K562 (cell line): ENCODE measurements around the gene ATP6V0A4. TPM values are rescaled to one million over a fixed set of nuclear protein-coding genes. Genes with fewer than 3 reads are reported as not detected.

ENCODE experiments used
- ATAC-seq: fragments of 200-7000 bp; cut with Tn5 transposase; 3 replicates; pipeline ENCODE4 v1.9.1; 2020; ENCODE audit warnings: moderate library complexity
- BruUV-seq: library from RNA; stranded (reverse); fragments of 400-500 nt; replicated peaks from 2 replicates; lab custom pipeline; 2021; lab: Mats Ljungman, UMichigan
- CTCF ChIA-PET: fragments of 300-600 bp; formaldehyde crosslinking; extraction: SDS; loops from one replicate; lab custom pipeline; 2021; ENCODE audit warnings: low intra/inter-chr PET ratio; lab: Yijun Ruan, JAX
- POLR2A ChIA-PET: fragments of 300-600, 350-650 bp; sonication (Branson Sonifier 250); formaldehyde crosslinking; extraction: SDS; loops from one replicate; lab custom pipeline; 2021; ENCODE audit warnings: antibody characterized with exemption, inconsistent platforms; lab: Yijun Ruan, JAX
- DNase-seq, 4 experiments: peaks; one replicate each; pipeline versions ENCODE4 v3.0.0 to v3.0.0-alpha.2; 2011 to 2018; ENCODE audit warnings: low spot score in 3 of 4, mixed read lengths in 3 of 4; ENCODE audit errors: extremely low read depth in 1 of 4
- FAIRE-seq: peaks from 2 replicates; lab custom pipeline; 2011; peaks lifted over from hg19 to GRCh38; lab: Jason Lieb, UNC
- H2AFZ ChIP-seq: 2 replicates; pipeline ENCODE4 v1.6.0; 2011; ENCODE audit warnings: low read depth, low read length, control low read depth, inconsistent platforms
- H3K27ac ChIP-seq: fragments of 200-600 bp; 3 replicates; pipeline ENCODE4 v1.8.0; 2011; ENCODE audit warnings: low read depth, mild to moderate bottlenecking, control low read depth, inconsistent platforms, low read length, moderate library complexity, mixed read lengths; ENCODE audit errors: extremely low read depth
- H3K27me3 ChIP-seq, 2 experiments: fragments of 300-600 bp in 1 of 2; 2 replicates in 1 of 2; 3 replicates in 1 of 2; pipeline versions ENCODE4 v1.6.0 to v1.8.0; 2011; ENCODE audit warnings: inconsistent platforms in 2 of 2, low read length in 2 of 2, mild to moderate bottlenecking in 1 of 2, mixed read lengths in 1 of 2, moderate library complexity in 1 of 2; ENCODE audit not compliant: control insufficient read depth in 2 of 2, insufficient read depth in 2 of 2
- H3K36me3 ChIP-seq: fragments of 300-600 bp; 3 replicates; pipeline ENCODE4 v1.8.0; 2011; ENCODE audit warnings: mild to moderate bottlenecking, low read length, inconsistent platforms; ENCODE audit not compliant: control insufficient read depth, insufficient read depth
- H3K4me1 ChIP-seq, 2 experiments: fragments of 200-600 bp in 1 of 2; replicated peaks in 1 of 2; 2 replicates in 1 of 2; 3 replicates in 1 of 2; pipeline versions ENCODE4 v1.5.1 to v1.8.0; 2011; ENCODE audit warnings: inconsistent platforms in 2 of 2, low read length in 2 of 2, mild to moderate bottlenecking in 1 of 2, mixed read lengths in 1 of 2, moderate library complexity in 1 of 2; ENCODE audit not compliant: control insufficient read depth in 2 of 2, insufficient read depth in 2 of 2
- H3K4me2 ChIP-seq: 2 replicates; pipeline ENCODE4 v1.6.1; 2011; ENCODE audit warnings: low read length, control low read depth, inconsistent platforms, mixed read lengths; ENCODE audit not compliant: insufficient read depth
- H3K4me3 ChIP-seq: fragments of 200-600 bp; sonication (generic), shearing (Covaris generic); 2 replicates; pipeline ENCODE4 v1.5.1; 2016; ENCODE audit warnings: control low read depth, inconsistent platforms
- H3K79me2 ChIP-seq: fragments of 200-600 bp; 3 replicates; pipeline ENCODE4 v1.8.0; 2011; ENCODE audit warnings: low read length, inconsistent platforms; ENCODE audit not compliant: control insufficient read depth, insufficient read depth
- H3K9ac ChIP-seq, 2 experiments: 2 replicates each; pipeline versions ENCODE4 v1.6.0 to v1.6.1; 2011; ENCODE audit warnings: low read depth in 2 of 2, low read length in 2 of 2, control low read depth in 1 of 2, inconsistent platforms in 1 of 2, mild to moderate bottlenecking in 1 of 2, mixed read lengths in 1 of 2; ENCODE audit not compliant: insufficient read depth in 1 of 2
- H3K9me1 ChIP-seq: one replicate; pipeline ENCODE4 v1.6.0; 2011; ENCODE audit warnings: inconsistent platforms, mild to moderate bottlenecking, low read length, moderate library complexity; ENCODE audit not compliant: control insufficient read depth, insufficient read depth
- H3K9me3 ChIP-seq: replicated peaks from 2 replicates; pipeline ENCODE4 v1.5.1; 2011; ENCODE audit warnings: low read depth, low read length, inconsistent platforms; ENCODE audit not compliant: control insufficient read depth, insufficient read depth
- H4K20me1 ChIP-seq: replicated peaks from 2 replicates; pipeline ENCODE4 v1.6.1; 2011; ENCODE audit warnings: low read length, inconsistent platforms, mixed read lengths; ENCODE audit not compliant: control insufficient read depth, insufficient read depth
- FOXM1 ChIP-seq, 2 experiments: fragments of 450-650 bp in 1 of 2; sonication (generic) in 1 of 2; formaldehyde crosslinking in 1 of 2; IDR thresholded peaks; 2 replicates each; pipeline versions ENCODE4 v1.6.1 to v1.9.0; 2017 to 2022; ENCODE audit warnings: low read depth in 2 of 2, mild to moderate bottlenecking in 2 of 2, missing genetic modification reagents in 1 of 2, moderate library complexity in 1 of 2
- JUNB ChIP-seq: fragments of 450-650 bp; formaldehyde crosslinking; conservative IDR thresholded peaks from 2 replicates; pipeline ENCODE4 v1.4.0; 2020; ENCODE audit warnings: mild to moderate bottlenecking
- NKRF ChIP-seq: fragments of 450-650 bp; IDR thresholded peaks from 2 replicates; pipeline ENCODE4 v1.6.1; 2016; ENCODE audit warnings: borderline replicate concordance
- U2AF1 ChIP-seq: fragments of 200-400 bp; formaldehyde crosslinking; optimal IDR thresholded peaks from 2 replicates; pipeline ENCODE3; 2017; ENCODE audit warnings: mild to moderate bottlenecking, low read depth, low read length, moderate library complexity
- XRCC4 ChIP-seq: IDR thresholded peaks from one replicate; pipeline ENCODE4 v1.6.1; 2011; ENCODE audit not compliant: insufficient read depth, insufficient read length; ENCODE audit errors: extremely low read depth
- ZNF57 ChIP-seq: fragments of 450-650 bp; formaldehyde crosslinking; IDR thresholded peaks from 2 replicates; pipeline ENCODE4 v1.4.0; 2020; ENCODE audit warnings: mild to moderate bottlenecking, moderate library complexity
- WGBS: fragments of 100-300 bp; shearing (Covaris generic); methylation state at CpG from one replicate; pipeline ENCODE4 v1.1.6; 2016; ENCODE audit warnings: low coverage, mixed read lengths; ENCODE audit not compliant: insufficient coverage; ENCODE audit errors: missing lambda C conversion rate; 5-methylcytosine and 5-hydroxymethylcytosine counted together
- in situ Hi-C: fragments of 300-500 bp; cut with MboI; formaldehyde crosslinking; loops from 4 replicates; pipeline ENCODE4 v1.15.0; 2018; ENCODE audit warnings: inconsistent platforms, mixed read lengths
- intact Hi-C: fragments of 100-400 bp; cut with micrococcal nuclease; formaldehyde crosslinking; loops from 2 replicates; pipeline ENCODE4 v1.14.2; 2022
- polyA plus RNA-seq, 8 experiments: library from polyadenylated mRNA; depleted of rRNA in 4 of 8; stranded (reverse) in 5 of 8; unstranded in 3 of 8; fragments of >200 nt; fragmentation: Nextera tagmentation in 2 of 8; fragmentation: Illumina TruSeq in 1 of 8; extraction: Ambion mirVana in 2 of 8; extraction: Trizol in 1 of 8; gene quantifications; 2 replicates each; pipeline versions ENCODE4 v1.2.1 to v1.2.3, GENCODE V29; 2011 to 2014; ENCODE audit warnings: inconsistent platforms in 1 of 8, missing spikeins in 1 of 8
- total RNA-seq, 7 experiments: library from RNA; depleted of rRNA in 6 of 7; stranded (reverse); fragments of >200 nt in 6 of 7; fragmentation: Illumina TruSeq in 2 of 7; extraction: Trizol in 2 of 7; gene quantifications; 2 replicates each; pipeline versions ENCODE4 v1.2.1 to v1.2.3, GENCODE V29; 2011 to 2021; ENCODE audit warnings: low replicate concordance in 1 of 7

Gene ATP6V0A4
- total and polyA plus RNA-seq, 9 of the 15 experiments (the other 6 are each of a cell fraction or from before 2014, with no cell fraction given), result 0.03 TPM; not detected in 8

- 0% methylated on average over 5 of the region's 5 CpGs for WGBS
- Histone ChIP-seq H3K79me2 (no peaks in the 10 kb centered on the region), H3K9me3 (no peaks in the 10 kb centered on the region), H3K36me3 (no peaks in the 10 kb centered on the region), H4K20me1 (no peaks in the 10 kb centered on the region), H3K27ac (no peak overlapping the region), H3K4me2 (no peak overlapping the region), H3K27me3 (peaks cover 35 to 58% of the 10 kb centered on the region in 2 experiments), H3K4me3 (no peak overlapping the region), H2AFZ (no peak overlapping the region), H3K9me1 (no peaks in the 10 kb centered on the region), H3K9ac (no peak overlapping the region), H3K4me1 (no peaks in the 10 kb centered on the region)
- in situ Hi-C loops (no loop called here), intact Hi-C loops (no loop called here)
- no peak for TF ChIP-seq JUNB
- TF ChIP-seq XRCC4, result no peak
- TF ChIP-seq U2AF1, result no peak
- TF ChIP-seq FOXM1 (IDR thresholded peaks at IDR 0.05; ENCODE audit: low read depth), result no peak
- no peak for TF ChIP-seq FOXM1 (CRISPR knock-in tag; IDR thresholded peaks at IDR 0.05; ENCODE audit: low read depth)
- no peak for TF ChIP-seq ZNF57
- no peak for TF ChIP-seq NKRF
- ATAC-seq (no peak), FAIRE-seq (no peak), DNase-seq (no peak)
- no TSS peak for BruUV-seq
- ChIA-PET CTCF (interaction anchor here (0.6 kb wide), 1 partner anchor 828 kb away, joined by 3 read pairs; no protein-coding TSS in a partner anchor), POLR2A (interaction anchor here (0.8 to 1.2 kb wide), 2 partner anchors 23 to 60 kb away, joined by 3 read pairs; no protein-coding TSS in a partner anchor)
Observed at GRCh38 chr7:138798836-138799235, 840 bp upstream of the ATP6V0A4 start.
